ENCODE data around the gene KLF7.
A peak's percentile ranks its signal among the peaks of the same experiment; 100 is the strongest.

Gene KLF7

DNA sequence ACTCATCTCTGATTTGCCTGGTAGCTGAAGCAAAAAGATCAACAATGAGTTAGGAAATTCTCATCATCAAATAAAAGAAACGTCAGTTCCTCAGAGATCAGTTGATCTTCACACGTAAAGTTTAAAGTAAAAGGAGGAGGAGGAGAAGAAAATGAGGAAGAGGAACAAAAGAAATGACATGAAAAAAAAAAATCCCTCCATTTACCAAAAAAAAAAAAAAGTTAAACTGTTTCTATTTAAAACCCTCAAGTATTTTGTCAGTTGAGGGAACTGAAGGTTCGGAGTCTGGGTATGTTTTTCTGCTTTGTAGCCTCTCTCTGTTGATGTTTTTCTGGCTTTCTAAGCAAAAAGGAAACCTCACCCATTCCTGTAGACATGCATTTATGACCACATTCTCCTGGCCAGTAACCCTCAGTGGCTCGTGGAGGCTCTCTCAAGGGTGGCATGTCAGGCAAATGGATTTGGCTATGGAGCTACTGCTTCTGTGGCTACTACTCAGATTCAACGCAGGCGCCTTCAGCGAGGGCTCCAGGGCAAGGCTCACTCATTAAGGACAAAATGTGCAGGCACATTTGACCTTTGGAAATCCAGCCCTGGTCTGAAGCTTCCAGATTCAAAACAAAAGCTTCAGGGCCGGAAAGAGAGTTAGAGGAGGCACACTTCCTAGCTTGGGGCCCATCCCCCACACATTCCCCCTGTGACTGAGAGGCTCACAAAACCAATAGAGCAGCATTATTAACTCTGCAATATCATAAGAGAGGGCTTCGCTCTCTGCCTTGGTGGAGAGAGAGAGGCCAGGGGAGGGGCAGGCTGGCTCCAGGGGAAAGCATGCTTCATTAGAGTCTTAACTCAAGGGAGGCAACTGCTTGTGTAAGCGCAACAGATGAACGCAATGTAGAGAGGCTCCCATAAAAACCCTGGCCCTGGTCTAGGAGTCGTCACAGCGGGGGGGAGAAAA, 22.3 kb downstream of the KLF7 start:
- H3K27ac ChIP-seq (replicated peaks), result peak overlapping the region; percentile 97
- H3K27me3 ChIP-seq (ENCODE audit: insufficient read depth, poor library complexity, severe bottlenecking), result no peaks in the 10 kb centered on the region
- TF ChIP-seq POLR2AphosphoS5 (IDR thresholded peaks at IDR 0.05; ENCODE audit: low read depth) (peak; percentile 46; the same call in 1 of the 2 replicates), SPI1 (IDR thresholded peaks at IDR 0.05; ENCODE audit: borderline replicate concordance, low read depth) (peak; percentile 89), CTCF (IDR thresholded peaks at IDR 0.05; ENCODE audit: insufficient read depth, low read length) (no peak), GABPA (IDR thresholded peaks at IDR 0.05; ENCODE audit: low read depth) (no peak)
- TF ChIP-seq, protein P1, sequence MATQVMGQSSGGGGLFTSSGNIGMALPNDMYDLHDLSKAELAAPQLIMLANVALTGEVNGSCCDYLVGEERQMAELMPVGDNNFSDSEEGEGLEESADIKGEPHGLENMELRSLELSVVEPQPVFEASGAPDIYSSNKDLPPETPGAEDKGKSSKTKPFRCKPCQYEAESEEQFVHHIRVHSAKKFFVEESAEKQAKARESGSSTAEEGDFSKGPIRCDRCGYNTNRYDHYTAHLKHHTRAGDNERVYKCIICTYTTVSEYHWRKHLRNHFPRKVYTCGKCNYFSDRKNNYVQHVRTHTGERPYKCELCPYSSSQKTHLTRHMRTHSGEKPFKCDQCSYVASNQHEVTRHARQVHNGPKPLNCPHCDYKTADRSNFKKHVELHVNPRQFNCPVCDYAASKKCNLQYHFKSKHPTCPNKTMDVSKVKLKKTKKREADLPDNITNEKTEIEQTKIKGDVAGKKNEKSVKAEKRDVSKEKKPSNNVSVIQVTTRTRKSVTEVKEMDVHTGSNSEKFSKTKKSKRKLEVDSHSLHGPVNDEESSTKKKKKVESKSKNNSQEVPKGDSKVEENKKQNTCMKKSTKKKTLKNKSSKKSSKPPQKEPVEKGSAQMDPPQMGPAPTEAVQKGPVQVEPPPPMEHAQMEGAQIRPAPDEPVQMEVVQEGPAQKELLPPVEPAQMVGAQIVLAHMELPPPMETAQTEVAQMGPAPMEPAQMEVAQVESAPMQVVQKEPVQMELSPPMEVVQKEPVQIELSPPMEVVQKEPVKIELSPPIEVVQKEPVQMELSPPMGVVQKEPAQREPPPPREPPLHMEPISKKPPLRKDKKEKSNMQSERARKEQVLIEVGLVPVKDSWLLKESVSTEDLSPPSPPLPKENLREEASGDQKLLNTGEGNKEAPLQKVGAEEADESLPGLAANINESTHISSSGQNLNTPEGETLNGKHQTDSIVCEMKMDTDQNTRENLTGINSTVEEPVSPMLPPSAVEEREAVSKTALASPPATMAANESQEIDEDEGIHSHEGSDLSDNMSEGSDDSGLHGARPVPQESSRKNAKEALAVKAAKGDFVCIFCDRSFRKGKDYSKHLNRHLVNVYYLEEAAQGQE (IDR thresholded peaks at IDR 0.05; ENCODE audit: insufficient replicate concordance, low read depth), result peak; percentile 47
- peak; percentile 45 to 78 for DNase-seq (ENCODE audit: low read depth in 1 of 2, low spot score in 1 of 2)
- peak overlapping the region; percentile 24 for H3K4me3 ChIP-seq (replicated peaks; ENCODE audit: insufficient read depth, low read length)

- no peak overlapping the region for H3K4me3 ChIP-seq (replicated peaks; ENCODE audit: insufficient read depth, low read length)
These were observed 23.3 kb downstream of the KLF7 start for GRCh38 chr2:207142461-207142860.

More at GRCh38 chr2:207142461-207142860, 23.3 kb downstream of the KLF7 start:
- no peak for TF ChIP-seq POLR2AphosphoS5 (IDR thresholded peaks at IDR 0.05; ENCODE audit: low read depth)
- TF ChIP-seq CTCF (IDR thresholded peaks at IDR 0.05; ENCODE audit: insufficient read depth, low read length), result no peak
- TF ChIP-seq, protein P1 (IDR thresholded peaks at IDR 0.05; ENCODE audit: insufficient replicate concordance, low read depth), result no peak
- no peak for TF ChIP-seq GABPA (IDR thresholded peaks at IDR 0.05; ENCODE audit: low read depth)
- no peak; the same call in 1 of the 2 replicates for TF ChIP-seq SPI1 (IDR thresholded peaks at IDR 0.05; ENCODE audit: borderline replicate concordance, low read depth)
- peak overlapping the region; percentile 97 for H3K27ac ChIP-seq (replicated peaks)
- DNase-seq (ENCODE audit: low read depth in 1 of 2, low spot score in 1 of 2), result peak; percentile 36 to 77
- H3K27me3 ChIP-seq (ENCODE audit: insufficient read depth, poor library complexity, severe bottlenecking), result no peaks in the 10 kb centered on the region
